Stromal cell of bone marrow (primary cell): ENCODE measurements around the gene ADAM22.
"Not testable (repeated sequence)": the region's sequence is repeated elsewhere in the genome, so short reads cannot be mapped to it uniquely, and the experiment has no call there.

Source experiments
- DNase-seq: peaks from one replicate; pipeline ENCODE4 v3.0.0-alpha.2; 2012; ENCODE audit warnings: low read depth

Gene ADAM22

DNA sequence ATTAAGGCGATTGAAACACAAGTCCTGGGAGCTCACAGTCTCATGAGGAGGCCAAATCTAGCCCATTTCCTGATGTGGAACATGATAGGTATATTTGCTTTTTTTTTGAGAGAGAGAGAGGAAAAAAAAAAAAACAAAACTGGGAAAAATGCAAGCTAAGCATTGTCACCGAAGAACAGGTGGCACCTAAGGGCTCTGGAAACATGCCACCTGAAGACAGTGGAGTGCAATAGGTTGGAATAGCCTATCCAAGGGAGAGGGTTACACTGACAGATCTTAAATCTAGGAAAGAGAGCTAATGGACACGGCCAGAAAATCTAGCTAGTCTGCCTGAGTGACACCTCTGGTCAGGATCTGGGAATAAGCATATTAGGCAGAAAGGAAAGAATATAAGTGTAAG lies 175.6 kb downstream of the ADAM22 start:
- DNase-seq, result no peak

DNA sequence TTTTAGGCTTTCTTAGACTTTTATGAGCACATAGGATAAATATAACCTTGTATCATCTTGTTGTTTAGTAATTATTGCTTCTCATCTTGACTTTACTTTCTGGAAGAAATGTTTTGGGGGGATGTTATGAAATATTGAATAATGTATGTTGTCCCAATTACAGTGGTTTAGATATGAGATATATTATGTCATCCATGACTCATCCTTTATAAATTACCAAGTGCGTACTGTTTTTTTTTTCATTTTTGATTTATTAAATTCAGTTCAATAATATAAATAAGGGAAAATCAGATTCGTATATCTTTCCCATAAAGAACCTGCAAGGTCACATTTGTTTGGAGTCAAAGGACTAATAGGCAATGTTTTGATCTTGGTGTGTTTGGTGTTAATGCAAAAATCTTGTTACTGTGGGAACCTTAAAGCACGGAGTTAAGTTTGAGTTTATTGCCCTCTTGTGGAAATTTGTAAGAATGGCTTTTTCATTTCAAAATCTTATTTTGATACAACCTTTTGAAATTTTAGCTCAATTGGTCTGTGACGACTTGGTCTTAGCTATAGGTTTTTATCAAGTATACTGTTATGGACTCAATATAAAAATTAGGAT lies 177.2 kb downstream of the ADAM22 start:
- DNase-seq, result peak; percentile 21

DNA sequence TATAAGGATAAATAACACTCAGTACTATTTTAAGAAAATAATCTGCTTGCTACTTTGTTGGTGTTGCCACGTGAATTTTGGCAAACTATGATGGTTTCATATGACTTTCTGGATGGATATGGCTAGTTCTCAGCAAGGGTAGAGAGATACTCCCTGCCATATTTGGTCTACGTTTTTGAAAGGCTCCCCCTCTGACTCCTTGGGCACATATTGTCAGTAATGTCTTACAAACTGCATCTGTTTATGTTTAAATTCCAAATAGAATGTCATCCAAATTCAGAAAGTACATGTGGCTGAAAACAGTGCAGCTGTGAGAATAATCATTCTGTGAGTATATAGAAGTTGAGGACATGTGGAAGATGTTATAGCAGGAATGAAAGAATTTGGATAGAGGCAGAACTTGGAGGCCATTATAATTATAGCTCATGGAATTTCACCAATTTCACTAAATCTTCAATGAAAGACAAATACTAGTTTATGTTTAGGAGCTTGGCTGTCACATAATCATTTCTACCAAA lies 178.0 kb downstream of the ADAM22 start:
- no peak for DNase-seq

DNA sequence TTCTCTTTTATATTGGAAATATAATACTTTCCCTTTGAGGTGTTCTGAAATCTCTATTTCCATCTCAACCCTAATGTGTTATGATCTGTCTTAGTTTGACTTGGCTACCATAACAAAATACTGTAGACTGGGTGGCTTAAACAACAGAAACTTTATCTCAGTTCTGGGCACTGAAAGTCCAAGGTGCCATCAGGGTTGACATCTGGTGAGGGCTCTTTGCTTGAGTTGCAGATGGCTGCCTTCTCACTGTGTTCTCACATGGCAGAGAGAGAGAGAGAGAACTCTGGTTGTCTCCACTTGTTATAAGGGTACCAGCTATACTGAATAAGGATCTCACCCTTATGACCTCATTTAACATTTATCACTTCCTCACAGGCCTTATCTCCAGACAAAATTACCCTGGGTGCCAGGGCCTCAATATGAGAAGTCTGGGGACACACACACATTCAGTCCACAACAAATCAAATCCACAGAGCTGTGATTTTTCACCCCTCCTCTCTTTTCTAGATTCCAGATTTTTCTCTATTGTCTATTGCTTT lies 181.3 kb downstream of the ADAM22 start:
- DNase-seq, result no peak

DNA sequence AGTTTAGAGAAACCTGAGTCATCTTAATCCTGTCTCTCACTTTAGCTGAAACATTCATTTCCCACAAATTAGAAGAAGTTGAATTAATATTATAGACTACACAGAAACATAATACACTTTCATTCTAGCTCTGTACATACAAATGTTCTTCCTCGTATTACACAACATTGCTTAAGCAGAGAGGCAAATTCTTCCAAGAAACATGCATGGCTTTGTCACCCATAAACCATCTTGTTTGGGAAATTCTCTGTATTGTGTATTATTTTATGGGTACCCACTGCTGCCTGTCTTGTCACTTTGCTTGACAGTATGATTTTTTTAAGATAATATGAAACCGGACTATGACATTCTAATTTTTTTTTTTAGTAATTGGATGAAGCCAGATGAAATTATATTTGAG lies 181.8 kb downstream of the ADAM22 start:
- no peak for DNase-seq

DNA sequence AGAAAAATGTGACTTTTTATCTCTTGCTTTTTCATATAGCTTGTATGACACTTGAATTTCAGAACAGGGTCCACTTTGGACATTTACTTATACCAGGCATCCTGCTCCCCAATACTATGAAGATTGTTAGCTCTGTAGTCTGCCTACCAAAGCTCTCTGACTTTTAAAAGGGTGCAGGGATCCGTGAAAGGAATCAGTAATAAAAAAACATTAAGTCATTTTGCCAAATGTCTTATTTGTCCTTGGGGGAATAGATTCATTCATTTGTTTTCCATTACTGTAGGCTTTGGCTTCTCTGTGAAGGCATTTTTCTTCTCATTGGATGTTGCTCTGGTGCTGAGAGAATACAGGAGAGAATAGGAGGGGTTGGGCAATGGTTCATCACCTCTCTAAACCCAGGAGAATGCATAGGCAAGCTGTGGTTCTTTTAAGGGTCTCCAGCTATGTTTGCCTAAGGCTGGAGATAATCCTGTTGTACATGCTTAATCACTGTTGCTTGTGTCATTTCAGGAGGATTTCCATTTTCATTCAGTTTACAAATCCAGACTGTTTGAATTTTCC lies 182.3 kb downstream of the ADAM22 start:
- no peak for DNase-seq

DNA sequence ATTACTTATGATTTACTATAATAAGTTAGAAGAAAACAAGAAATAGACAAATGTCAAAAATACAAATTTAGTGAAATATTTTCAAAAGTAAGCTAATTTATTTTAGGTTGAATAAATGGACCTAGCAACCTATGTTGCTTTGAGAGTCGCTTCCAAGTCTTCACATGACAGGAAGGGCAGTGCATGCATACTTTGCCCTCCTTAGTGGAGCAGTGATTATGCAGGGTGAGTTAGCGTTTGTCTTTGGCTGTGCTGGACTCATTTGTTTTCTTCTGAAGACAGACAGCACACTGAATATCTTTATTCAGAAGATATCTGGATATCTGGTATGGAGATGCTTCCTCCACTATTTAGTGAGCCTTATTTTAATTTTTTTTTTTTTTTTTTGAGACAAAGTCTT lies 183.3 kb downstream of the ADAM22 start:
- no peak for DNase-seq

DNA sequence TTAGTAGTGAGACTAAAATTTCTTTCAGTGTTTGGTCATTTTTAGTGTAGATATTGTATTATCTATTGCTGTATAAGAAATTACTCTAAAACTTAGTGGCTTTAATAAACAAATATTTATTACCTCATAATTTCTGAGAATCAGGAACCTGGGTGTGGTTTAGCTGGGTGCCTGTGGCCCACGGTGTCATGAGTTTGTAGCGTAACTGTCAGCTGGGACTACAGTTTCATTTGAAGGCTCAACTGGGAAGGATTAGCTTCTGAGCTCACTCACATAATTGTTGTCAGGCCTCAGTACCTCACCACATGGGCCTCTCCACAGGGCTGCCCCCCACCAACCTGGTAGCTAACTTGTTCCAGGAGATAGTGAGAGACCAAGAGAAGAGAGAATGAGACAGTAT lies 187.3 kb downstream of the ADAM22 start:
- DNase-seq, result no peak

DNA sequence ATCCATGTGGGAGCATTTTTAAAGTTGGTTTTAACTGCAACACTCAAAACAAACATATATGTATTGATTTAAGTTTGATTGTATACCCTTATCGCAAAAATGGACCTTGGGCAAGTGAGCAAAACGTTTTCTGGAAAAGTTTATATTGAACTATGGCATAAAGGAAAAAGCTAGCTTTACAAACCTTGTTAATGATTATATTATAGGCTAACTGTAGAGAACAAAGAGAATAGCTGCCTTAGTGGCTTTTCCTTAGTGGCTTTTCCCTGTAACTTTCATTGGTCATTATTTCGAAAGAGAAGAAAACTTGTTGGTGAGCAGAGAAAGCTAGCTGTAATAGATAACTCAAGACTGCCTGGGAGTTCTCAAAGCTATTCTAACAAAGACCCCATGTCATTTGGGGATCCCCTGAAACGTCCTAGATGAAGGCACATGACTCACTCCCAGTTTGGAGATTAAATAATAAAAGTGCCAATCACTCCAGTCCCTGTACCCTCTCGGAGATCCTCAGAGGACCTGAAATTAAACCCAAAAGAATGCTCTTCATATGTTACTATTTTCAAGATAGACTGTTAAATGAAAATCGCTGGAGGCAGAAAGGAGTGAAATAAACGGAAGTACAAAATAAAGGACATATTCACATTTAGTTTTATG lies 193.7 kb downstream of the ADAM22 start:
- no peak for DNase-seq

DNA sequence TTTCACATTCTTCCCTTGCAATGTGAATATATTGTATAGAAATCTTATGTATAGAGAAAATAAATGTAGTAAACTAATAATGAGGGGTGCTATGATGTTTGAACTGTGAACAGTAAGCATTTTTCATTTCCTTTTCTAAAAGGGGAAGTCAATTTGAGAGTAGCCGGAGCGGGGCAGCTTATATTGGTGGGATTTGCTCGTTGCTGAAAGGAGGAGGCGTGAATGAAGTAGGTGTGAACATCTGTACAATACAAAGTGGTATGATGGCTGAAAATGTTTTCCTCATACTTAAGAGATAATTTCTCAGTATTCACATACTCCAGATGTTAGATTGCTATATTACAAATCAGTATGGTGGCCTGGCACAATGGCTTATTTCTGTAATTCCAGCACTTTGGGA lies 198.7 kb downstream of the ADAM22 start:
- no peak for DNase-seq

DNA sequence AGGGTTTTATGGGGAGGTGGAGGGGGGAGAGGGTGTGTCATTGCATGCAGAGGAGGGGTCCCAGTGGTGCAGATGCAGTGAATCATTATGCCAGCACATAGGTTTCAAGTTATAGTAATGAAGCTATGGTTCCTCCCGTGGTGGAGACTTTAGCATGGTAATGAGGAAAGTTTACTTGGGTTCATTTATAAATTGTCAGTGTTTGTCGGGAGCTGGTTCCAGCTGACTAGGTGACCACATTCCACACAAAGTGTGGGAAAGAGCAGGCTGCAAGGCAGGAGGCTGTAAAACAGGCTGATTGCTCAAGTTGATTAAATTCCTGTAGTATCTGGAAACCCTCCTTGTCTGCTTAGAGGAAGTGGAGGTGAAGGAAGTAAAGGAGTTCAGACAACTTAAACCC lies 206.9 kb downstream of the ADAM22 start:
- no peak for DNase-seq

DNA sequence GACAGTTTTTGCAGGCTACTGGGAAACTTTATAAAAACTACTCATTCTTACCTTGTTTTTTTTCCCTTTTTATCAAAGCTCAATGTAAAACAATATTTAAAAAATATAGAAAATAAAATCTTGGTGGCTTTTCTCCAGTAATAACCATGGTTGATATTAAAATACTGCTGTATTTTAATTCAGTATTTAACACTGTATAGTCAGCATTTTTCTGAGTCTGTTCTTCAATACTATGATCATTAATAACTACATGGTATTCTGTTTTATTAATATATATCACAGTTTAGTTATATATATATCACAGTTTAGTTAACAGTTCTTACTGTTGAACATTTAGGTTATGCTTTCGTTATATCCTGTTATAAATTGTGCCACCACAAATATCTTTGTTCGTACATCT lies 207.4 kb downstream of the ADAM22 start:
- DNase-seq, result no peak

DNA sequence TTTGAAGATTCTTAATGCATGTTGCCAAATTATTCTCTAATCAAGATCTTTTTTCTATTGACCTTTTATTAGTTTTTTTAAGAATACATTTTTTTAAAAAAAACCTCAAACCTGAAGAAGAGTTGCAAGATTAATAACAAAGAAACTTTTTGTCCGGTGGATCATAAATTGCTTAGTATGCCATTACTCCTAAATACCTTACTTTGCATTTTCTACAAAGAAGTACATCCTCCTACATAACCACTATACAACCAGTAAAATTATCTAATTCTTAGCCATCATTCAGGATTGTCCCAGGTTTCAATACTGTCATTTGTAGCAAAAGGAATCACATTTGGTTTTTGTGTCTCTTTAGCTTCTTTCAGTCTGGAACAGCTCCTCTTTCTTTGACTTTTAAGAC lies 207.9 kb downstream of the ADAM22 start:
- DNase-seq, result no peak

DNA sequence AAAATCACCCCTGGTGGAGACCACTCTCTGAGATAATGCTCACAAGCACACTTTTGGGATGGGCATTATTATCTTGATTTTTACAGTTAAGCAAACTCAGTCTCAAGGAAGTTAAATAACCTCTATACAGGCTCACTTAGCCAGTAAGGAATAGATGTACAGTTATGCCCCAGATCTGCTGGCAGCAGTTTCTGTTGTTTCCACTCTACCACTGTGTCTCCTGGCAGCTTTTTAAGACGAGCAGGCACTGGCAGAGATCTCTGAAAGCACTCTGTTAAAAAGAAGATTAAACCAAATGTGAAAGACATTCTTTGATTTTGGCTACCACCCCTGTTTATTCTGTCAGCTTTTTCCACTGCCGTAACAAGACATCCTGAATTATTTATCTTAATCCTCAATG lies 212.6 kb downstream of the ADAM22 start:
- DNase-seq, result no peak

DNA sequence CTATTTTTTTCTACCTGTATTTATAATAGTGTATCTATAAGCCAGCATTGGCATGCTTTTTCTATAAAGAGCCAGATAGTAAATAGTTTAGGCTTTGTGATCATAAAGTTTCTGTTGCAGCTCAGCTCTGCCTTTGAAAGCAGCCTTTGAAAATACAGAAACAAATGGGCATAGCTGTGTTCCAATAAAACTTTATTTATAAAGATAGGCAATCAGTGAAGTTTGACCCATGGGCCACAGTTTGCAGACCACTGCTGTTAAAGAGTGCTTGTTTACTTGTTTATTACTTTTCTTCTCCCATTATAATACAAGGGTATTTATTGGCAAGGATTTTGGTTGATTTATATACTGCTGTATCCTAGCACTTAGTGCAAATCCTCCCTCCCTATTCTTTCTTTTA lies 213.3 kb downstream of the ADAM22 start:
- no peak for DNase-seq

DNA sequence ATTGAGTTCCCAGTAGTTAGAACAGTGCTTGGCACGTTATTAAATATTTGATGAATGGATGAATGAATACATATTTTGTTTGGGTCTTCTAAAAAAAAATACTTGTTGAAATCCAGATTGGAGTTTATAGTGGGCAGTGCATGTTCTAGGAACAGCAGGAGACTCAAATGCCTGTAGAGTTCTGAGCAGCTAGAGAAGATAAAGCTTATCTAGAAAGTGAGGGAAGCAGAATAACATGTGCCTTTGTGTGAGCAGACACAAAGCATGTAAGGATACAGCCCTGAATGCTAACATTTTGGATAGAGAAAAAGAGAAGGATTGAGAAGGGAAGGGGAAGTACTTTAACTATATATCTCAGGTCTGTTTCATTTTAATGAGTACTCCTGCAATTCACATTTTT lies 213.9 kb downstream of the ADAM22 start:
- DNase-seq, result no peak

DNA sequence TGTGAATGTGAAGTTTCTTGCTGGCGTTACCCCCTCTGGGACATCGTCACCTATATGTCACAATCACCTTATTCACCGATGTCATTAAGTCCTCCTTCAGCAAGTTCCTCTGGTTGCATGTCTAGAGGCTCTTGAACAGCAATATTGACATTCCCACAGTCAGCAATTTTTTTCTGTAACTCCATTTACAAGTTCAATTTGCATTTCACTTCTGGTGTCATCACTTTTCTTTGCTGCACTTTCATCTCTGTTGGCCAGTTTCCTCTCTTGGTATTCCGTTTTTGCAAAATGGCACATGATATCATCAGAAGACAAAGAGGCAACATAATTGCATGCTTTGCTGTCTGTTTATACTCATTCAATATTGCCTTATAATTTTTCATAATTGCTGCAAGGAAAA lies 216.0 kb downstream of the ADAM22 start:
- no peak for DNase-seq

DNA sequence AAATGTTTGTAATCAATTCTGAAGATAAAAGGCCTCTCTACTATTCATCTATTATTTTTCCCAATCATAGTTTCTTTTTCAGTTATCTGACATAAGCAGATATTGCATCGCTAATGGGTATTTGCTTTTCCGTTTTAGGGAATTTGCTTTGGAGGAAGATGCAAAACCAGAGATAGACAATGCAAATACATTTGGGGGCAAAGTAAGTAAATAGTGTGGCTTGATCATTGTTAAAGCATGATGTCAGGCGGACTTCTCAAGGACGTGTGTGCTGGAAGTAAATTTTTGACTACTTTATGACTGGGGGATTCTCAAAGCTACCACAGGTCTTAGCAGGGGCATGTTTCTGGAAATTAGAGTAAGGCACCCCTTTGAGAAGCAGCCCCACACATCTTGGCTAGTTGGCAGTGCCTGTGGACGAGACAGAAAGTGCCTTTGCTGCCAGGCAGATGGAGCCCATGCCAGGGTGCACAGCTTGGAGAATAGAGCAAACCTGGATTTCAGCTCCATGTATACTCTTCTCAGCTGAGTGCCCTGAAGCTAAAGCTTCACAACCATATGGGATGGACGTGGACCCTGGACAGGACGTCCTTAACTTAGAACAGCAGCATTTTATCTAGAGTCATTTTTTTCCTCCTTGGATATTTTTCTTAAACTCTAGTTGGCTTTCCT lies 217.2 kb downstream of the ADAM22 start:
- DNase-seq, result no peak

DNA sequence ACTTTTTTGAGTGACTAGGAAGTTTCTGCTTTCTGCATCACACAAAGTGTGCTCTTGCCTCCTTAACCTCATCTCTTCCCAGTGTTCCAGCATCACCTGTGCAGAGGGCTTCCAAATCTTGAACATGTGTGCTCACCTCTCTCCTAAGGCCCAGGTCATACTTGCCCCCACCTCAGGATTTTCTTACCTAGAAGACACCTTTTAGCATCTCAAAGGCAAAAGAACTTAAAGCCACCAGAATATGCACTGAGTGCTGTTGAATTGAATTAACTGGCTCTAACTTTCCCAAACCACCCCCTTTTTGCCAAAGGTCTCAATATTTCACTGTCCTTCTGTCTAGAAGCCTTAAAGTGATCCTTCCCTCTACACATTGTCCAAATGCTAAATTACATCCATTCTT lies 219.3 kb downstream of the ADAM22 start:
- no peak for DNase-seq

DNA sequence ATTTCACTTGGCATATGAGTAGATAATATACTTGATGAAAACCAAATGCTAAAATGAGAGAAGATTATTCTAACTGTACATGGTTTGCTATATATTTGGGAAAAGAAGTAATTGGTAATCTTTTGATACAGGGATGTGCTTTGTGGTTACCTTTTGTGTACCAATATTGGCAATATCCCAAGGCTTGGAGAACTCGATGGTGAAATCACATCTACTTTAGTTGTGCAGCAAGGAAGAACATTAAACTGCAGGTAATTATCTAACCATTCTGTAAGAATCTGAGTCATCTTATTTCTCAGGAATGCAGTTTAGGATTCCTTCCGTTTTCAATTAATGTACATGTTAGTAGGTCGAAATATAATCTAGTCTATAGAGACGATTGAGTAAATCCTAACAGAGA lies 221.7 kb downstream of the ADAM22 start:
- DNase-seq, result no peak

DNA sequence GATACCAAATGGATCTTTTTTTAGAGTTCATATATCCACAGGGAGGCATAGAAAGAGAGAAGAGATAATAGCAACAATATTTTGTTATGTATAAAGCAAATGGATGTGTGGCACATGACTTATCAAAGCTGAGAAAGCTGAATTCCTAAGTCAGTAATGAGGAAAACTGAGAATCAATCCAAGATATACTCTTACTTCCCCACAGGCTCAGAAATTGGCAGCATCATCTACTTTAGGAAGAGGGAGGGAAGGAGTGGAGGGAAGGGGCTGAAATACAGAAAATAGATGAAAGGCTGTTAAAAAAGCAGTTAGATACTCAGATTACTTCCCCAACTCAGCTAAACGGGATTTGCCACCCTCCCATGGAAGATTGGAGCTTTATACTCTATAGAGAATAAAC lies 222.3 kb downstream of the ADAM22 start:
- DNase-seq, result no peak

DNA sequence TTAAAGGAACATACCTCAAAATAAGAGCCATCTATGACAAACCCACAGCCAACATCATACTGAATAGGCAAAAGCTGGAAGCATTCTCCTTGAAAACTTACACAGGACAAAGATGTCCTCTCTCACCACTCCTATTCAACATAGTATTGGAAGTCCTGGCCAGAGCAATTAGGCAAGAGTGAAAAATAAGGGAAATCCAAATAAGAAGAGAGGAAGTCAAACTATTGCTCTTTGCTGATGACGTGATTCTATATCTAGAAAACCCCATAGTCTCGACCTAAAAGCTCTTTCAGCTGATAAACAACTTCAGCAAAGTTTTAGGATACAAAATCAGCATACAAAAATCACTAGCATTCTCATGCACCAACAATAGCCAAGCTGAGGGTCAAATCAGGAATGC lies 225.7 kb downstream of the ADAM22 start:
- DNase-seq, result not testable (repeated sequence)

DNA sequence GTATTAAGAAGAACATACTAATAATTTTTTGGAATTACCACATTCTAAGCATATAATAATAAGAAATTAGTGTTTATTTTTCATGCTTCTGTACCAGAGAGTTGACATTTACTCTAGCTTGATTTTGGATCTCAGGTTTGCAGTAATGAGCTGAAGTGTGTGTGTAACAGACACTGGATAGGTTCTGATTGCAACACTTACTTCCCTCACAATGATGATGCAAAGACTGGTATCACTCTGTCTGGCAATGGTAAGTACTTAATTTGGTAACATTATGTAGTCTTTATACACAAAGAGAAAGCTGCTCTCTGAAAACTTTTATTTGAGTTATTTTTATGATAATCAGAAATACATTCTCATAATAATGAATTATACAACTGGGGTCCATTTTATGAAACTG lies 231.6 kb downstream of the ADAM22 start:
- DNase-seq, result no peak
